Measurements from ENCODE around the gene TXLNB. TPM values are rescaled to one million over a fixed set of nuclear protein-coding genes. Genes with fewer than 3 reads are reported as not detected.

The TXLNB gene
- total and polyA plus RNA-seq, 8 donors: 0.55 to 2.2 (median 1.6) TPM

- H3K36me3 ChIP-seq: no peaks in the 10 kb centered on the region
- DNase-seq: peak in 2 of 4 donors; percentile 23 to 46
- no peak overlapping the region for H3K4me3 ChIP-seq
- no peak for ATAC-seq
- no peak for TF ChIP-seq CTCF (IDR thresholded peaks at IDR 0.05)
- intact Hi-C loops (cut with DNase I): no loop called here
- H3K27ac ChIP-seq: peak overlapping the region in 1 of 2 donors; percentile 77
- H3K9me3 ChIP-seq: no peaks in the 10 kb centered on the region
- H3K27me3 ChIP-seq: no peaks in the 10 kb centered on the region
- peaks cover 6 to 51% of the 10 kb centered on the region in 2 donors for H3K4me1 ChIP-seq
Observed at GRCh38 chr6:139336488-139336887, 44.7 kb upstream of the TXLNB start.

- Histone ChIP-seq H3K4me3 (no peak overlapping the region), H3K36me3 (no peaks in the 10 kb centered on the region), H3K4me1 (peaks cover 6 to 51% of the 10 kb centered on the region in 2 donors), H3K9me3 (no peaks in the 10 kb centered on the region), H3K27me3 (no peaks in the 10 kb centered on the region), H3K27ac (peak overlapping the region in 1 of 2 donors; percentile 77)
- no peak for TF ChIP-seq CTCF (IDR thresholded peaks at IDR 0.05)
- no peak for ATAC-seq
- DNase-seq: no peak
- intact Hi-C loops (cut with DNase I): no loop called here
Observed at GRCh38 chr6:139335447-139336210, 43.8 kb upstream of the TXLNB start.

- Histone ChIP-seq H3K9me3 (no peaks in the 10 kb centered on the region), H3K36me3 (no peaks in the 10 kb centered on the region), H3K4me1 (peaks cover 6 to 51% of the 10 kb centered on the region in 2 donors), H3K27ac (peak overlapping the region in 1 of 2 donors; percentile 77), H3K4me3 (no peak overlapping the region), H3K27me3 (no peaks in the 10 kb centered on the region)
- DNase-seq (peak in 1 of 4 donors; percentile 27), ATAC-seq (peak; percentile 55)
- intact Hi-C loops (cut with DNase I): no loop called here
- TF ChIP-seq CTCF (IDR thresholded peaks at IDR 0.05): no peak
Observed at GRCh38 chr6:139334806-139335446, 43.1 kb upstream of the TXLNB start.

GRCh38 chr6:139330826-139331500 lies 39.2 kb upstream of the TXLNB start:
- peaks cover 0 to 19% of the 10 kb centered on the region in 2 donors for H3K4me1 ChIP-seq
- H3K36me3 ChIP-seq: no peaks in the 10 kb centered on the region
- intact Hi-C loops (cut with DNase I): no loop called here
- H3K27ac ChIP-seq: no peak overlapping the region
- H3K27me3 ChIP-seq: no peaks in the 10 kb centered on the region
- no peak overlapping the region for H3K4me3 ChIP-seq
- ATAC-seq (no peak), DNase-seq (no peak)
- no peak for TF ChIP-seq CTCF (IDR thresholded peaks at IDR 0.05)
- peaks cover 0 to 2% of the 10 kb centered on the region in 2 donors for H3K9me3 ChIP-seq

GRCh38 chr6:139330306-139330705 lies 38.5 kb upstream of the TXLNB start:
- intact Hi-C loops (cut with DNase I): no loop called here
- Histone ChIP-seq H3K27ac (no peak overlapping the region), H3K27me3 (no peaks in the 10 kb centered on the region), H3K36me3 (no peaks in the 10 kb centered on the region), H3K4me1 (peaks cover 5 to 20% of the 10 kb centered on the region in 2 donors), H3K9me3 (peaks cover 0 to 2% of the 10 kb centered on the region in 2 donors), H3K4me3 (no peak overlapping the region)
- TF ChIP-seq CTCF (IDR thresholded peaks at IDR 0.05): no peak
- ATAC-seq: no peak
- DNase-seq: no peak
